Body of pancreas (tissue), 4 donors: Measurements from ENCODE around the gene VTI1B.

Source experiments
- CTCF ChIP-seq, 7 experiments: fragments of 450-650 bp in 4 of 7; fragments of 200-600 bp in 3 of 7; sonication (generic) in 3 of 7; IDR thresholded peaks; one replicate each; pipeline ENCODE4 v1.5.1; 2016 to 2019; ENCODE audit warnings: antibody characterized with exemption in 7 of 7
- POLR2A ChIP-seq, 3 donors: fragments of 450-650 bp; IDR thresholded peaks; one replicate each; pipeline ENCODE4 v1.6.1; 2016; ENCODE audit warnings: antibody characterized with exemption in 3 of 3, mild to moderate bottlenecking in 2 of 3

DNA sequence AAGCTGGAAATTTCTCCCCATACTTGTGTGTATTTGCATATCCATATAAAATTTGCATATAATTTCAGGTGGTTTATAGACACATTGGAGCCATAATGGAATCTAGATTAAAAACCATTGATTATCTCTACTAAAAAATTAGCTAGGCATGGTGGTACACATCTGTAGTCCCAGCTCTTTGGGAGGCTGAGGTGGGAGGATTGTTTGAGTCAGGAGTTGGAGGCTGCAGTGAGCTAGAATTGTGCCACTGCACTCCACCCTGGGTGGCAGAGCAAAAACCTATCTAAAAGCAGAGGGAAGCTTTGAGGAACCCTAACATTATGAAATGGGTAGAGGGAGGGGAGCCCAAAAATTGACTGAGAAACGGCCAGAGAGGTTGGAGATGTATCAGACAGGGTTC lies 23.7 kb upstream of the VTI1B start:
- no peak for TF ChIP-seq CTCF (IDR thresholded peaks at IDR 0.05)
- TF ChIP-seq POLR2A (IDR thresholded peaks at IDR 0.05) = no peak
